ENCODE measurements around the gene DGKB. TPM values are rescaled to one million over a fixed set of nuclear protein-coding genes. Genes with fewer than 3 reads are reported as not detected.

The DGKB gene
- total and polyA plus RNA-seq, 2 of the 8 experiments (the other 6 are each of a cell fraction or from before 2014, with no cell fraction given), result 1.9 to 2.6 TPM

- no peak overlapping the region for H3K4me2 ChIP-seq (ENCODE audit: insufficient read depth in 1 of 2, low read depth in 2 of 2, low read length in 2 of 2)
- H3K79me2 ChIP-seq (ENCODE audit: control insufficient read depth in 1 of 2, insufficient read depth in 2 of 2, low read length in 2 of 2), result no peaks in the 10 kb centered on the region
- H3K27me3 ChIP-seq (replicated peaks in 1 of 4; ENCODE audit: control insufficient read depth in 3 of 4, extremely low read depth in 1 of 4, insufficient read depth in 3 of 4, low read length in 3 of 4), result no peaks in the 10 kb centered on the region
- H4K20me1 ChIP-seq (replicated peaks in 1 of 2; ENCODE audit: control insufficient read depth in 1 of 2, insufficient read depth in 2 of 2, low read length in 2 of 2), result no peaks in the 10 kb centered on the region
- no peak overlapping the region for H4K5ac ChIP-seq (ENCODE audit: insufficient read length, low read depth, low read length)
- H2BK20ac ChIP-seq (ENCODE audit: low read length), result no peak overlapping the region
- no peaks in the 10 kb centered on the region for H3K23me2 ChIP-seq (ENCODE audit: low read depth, low read length)
- H2BK5ac ChIP-seq (ENCODE audit: low read depth, low read length), result no peak overlapping the region
- no peak overlapping the region for H3K9ac ChIP-seq (replicated peaks in 1 of 4; ENCODE audit: extremely low read depth in 1 of 4, low read depth in 3 of 4, low read length in 3 of 4)
- TF ChIP-seq RNF2 (IDR thresholded peaks at IDR 0.05; ENCODE audit: borderline replicate concordance, low read depth, low read length, missing control alignments, poor library complexity, severe bottlenecking) (no peak), EGR1 (IDR thresholded peaks at IDR 0.05; ENCODE audit: borderline replicate concordance, low read depth, low read length) (no peak), TEAD4 (IDR thresholded peaks at IDR 0.05; ENCODE audit: low read depth, low read length) (no peak), BACH1 (IDR thresholded peaks at IDR 0.05; ENCODE audit: low read length) (no peak), RXRA (IDR thresholded peaks at IDR 0.05; ENCODE audit: insufficient read depth, low read depth, low read length) (no peak), CTBP2 (IDR thresholded peaks at IDR 0.05; ENCODE audit: borderline replicate concordance, insufficient read depth, insufficient read length, low read length) (no peak), MAFK (IDR thresholded peaks at IDR 0.05; ENCODE audit: low read depth, low read length) (no peak), USF2 (IDR thresholded peaks at IDR 0.05; ENCODE audit: low read length) (no peak), EP300 (IDR thresholded peaks at IDR 0.05; ENCODE audit: borderline replicate concordance in 1 of 2, low read depth in 2 of 2, low read length in 2 of 2) (no peak), POLR2A (IDR thresholded peaks at IDR 0.05; ENCODE audit: control extremely low read depth in 1 of 2, low read depth in 2 of 2, low read length in 2 of 2) (no peak)
- H3K4me3 ChIP-seq (ENCODE audit: extremely low read depth in 1 of 4, insufficient read depth in 2 of 4, low read depth in 3 of 4, low read length in 4 of 4), result no peak overlapping the region
- H3K56ac ChIP-seq (replicated peaks; ENCODE audit: insufficient read length, low read depth, low read length), result no peak overlapping the region
- no peak overlapping the region for H2AK5ac ChIP-seq (ENCODE audit: low read depth, low read length)
- H2BK12ac ChIP-seq (ENCODE audit: low read depth, low read length), result no peak overlapping the region
- no peak overlapping the region for H4K8ac ChIP-seq (ENCODE audit: extremely low read depth, insufficient read depth, low read length)
- FAIRE-seq (no peak), DNase-seq (ENCODE audit: low read depth in 1 of 2, low spot score in 2 of 2) (no peak)
- no peaks in the 10 kb centered on the region; a peak in 1 of 7 replicates for H3K4me1 ChIP-seq (replicated peaks in 1 of 4; ENCODE audit: control insufficient read depth in 3 of 4, insufficient read depth in 4 of 4, low read length in 3 of 4)
- no peak overlapping the region for H3K23ac ChIP-seq (ENCODE audit: insufficient read length)
- no peak overlapping the region for H2BK15ac ChIP-seq (ENCODE audit: low read length)
- no peak overlapping the region for H3K14ac ChIP-seq (ENCODE audit: insufficient read length)
- H3K18ac ChIP-seq (ENCODE audit: extremely low read depth, low read length), result no peak overlapping the region
- H3K4ac ChIP-seq (replicated peaks; ENCODE audit: insufficient read length, low read depth, low read length), result no peak overlapping the region
- CTCF ChIA-PET (ENCODE audit: partially characterized antibody), result no interaction called here
- H3K27ac ChIP-seq (ENCODE audit: low read depth, low read length), result no peak overlapping the region
- no peak overlapping the region for H4K91ac ChIP-seq (replicated peaks; ENCODE audit: insufficient read length, low read length)
- H3K79me1 ChIP-seq (ENCODE audit: low read depth, low read length), result no peaks in the 10 kb centered on the region
- H2AFZ ChIP-seq (ENCODE audit: low read length), result no peak overlapping the region
- H2BK120ac ChIP-seq (replicated peaks; ENCODE audit: low read depth, low read length), result no peak overlapping the region
- H3K9me3 ChIP-seq (ENCODE audit: insufficient read depth in 2 of 2, low read depth in 1 of 2, low read length in 1 of 2), result no peaks in the 10 kb centered on the region
- POLR2A ChIA-PET (ENCODE audit: partially characterized antibody), result no interaction called here
- no peaks in the 10 kb centered on the region for H3K36me3 ChIP-seq (ENCODE audit: control insufficient read depth in 2 of 4, insufficient read depth in 4 of 4, low read length in 3 of 4)
Measured at GRCh38 chr7:14219125-14219524, 683.4 kb downstream of the DGKB start.

Data from H1 (cell line).